Progenitor cell of endocrine pancreas (in vitro differentiated cells): ENCODE data around the gene BCAN. TPM values are rescaled to one million over a fixed set of nuclear protein-coding genes. Genes with fewer than 3 reads are reported as not detected.
A peak's percentile ranks its signal among the peaks of the same experiment; 100 is the strongest.

Experiments
- DNase-seq: peaks from one replicate; pipeline ENCODE4 v3.0.0; 2021; ENCODE audit warnings: low spot score; ENCODE audit not compliant: unreplicated experiment
- H3K27ac Mint-ChIP-seq: 2 replicates; pipeline ENCODE4 v1.8.0; 2021; ENCODE audit warnings: mild to moderate bottlenecking, moderate library complexity, mixed read lengths
- H3K27me3 Mint-ChIP-seq: 2 replicates; pipeline ENCODE4 v1.8.0; 2021; ENCODE audit warnings: mixed read lengths
- H3K36me3 Mint-ChIP-seq: 2 replicates; pipeline ENCODE4 v1.8.0; 2022; ENCODE audit warnings: mixed read lengths; ENCODE audit not compliant: insufficient read depth
- H3K4me1 Mint-ChIP-seq: 2 replicates; pipeline ENCODE4 v1.8.0; 2021; ENCODE audit warnings: low read depth, mixed read lengths
- H3K4me3 Mint-ChIP-seq: 2 replicates; pipeline ENCODE4 v1.8.0; 2021; ENCODE audit warnings: low read depth, mild to moderate bottlenecking, moderate library complexity, mixed read lengths
- H3K9me3 Mint-ChIP-seq: 2 replicates; pipeline ENCODE4 v1.8.0; 2021; ENCODE audit warnings: low read depth, mixed read lengths
- CTCF ChIP-seq: fragments of 200-600 bp; sonication (generic); IDR thresholded peaks from one replicate; pipeline ENCODE4 v1.5.0; 2021; ENCODE audit warnings: antibody characterized with exemption, mild to moderate bottlenecking; ENCODE audit not compliant: unreplicated experiment
- total RNA-seq: library from RNA; stranded (reverse); gene quantifications from 2 replicates; pipeline ENCODE4 v1.2.1, GENCODE V29; 2021

The BCAN gene
- total RNA-seq, 1 donor from 2014 or later = not detected

- Mint-ChIP-seq H3K36me3 (no peaks in the 10 kb centered on the region), H3K27ac (no peak overlapping the region), H3K9me3 (no peaks in the 10 kb centered on the region)
Observed at GRCh38 chr1:156632355-156632754, 9.6 kb upstream of the BCAN start.

GRCh38 chr1:156638189-156638985 is 3.5 kb upstream of the BCAN start:
- no peak for DNase-seq
- H3K36me3 Mint-ChIP-seq = no peaks in the 10 kb centered on the region
- no peaks in the 10 kb centered on the region for H3K9me3 Mint-ChIP-seq
- H3K27me3 Mint-ChIP-seq = peaks cover 81% of the 10 kb centered on the region
- H3K4me3 Mint-ChIP-seq = no peak overlapping the region
- peaks cover 3% of the 10 kb centered on the region for H3K4me1 Mint-ChIP-seq
- TF ChIP-seq CTCF = no peak
- H3K27ac Mint-ChIP-seq = no peak overlapping the region

More at GRCh38 chr1:156632355-156632754, 9.6 kb upstream of the BCAN start:
- TF ChIP-seq CTCF = no peak
- H3K27me3 Mint-ChIP-seq = peaks cover 70% of the 10 kb centered on the region
- no peaks in the 10 kb centered on the region for H3K4me1 Mint-ChIP-seq
- no peak for DNase-seq
- H3K4me3 Mint-ChIP-seq = no peak overlapping the region

GRCh38 chr1:156639601-156640101 is 2.3 kb upstream of the BCAN start:
- peaks cover 3% of the 10 kb centered on the region for H3K4me1 Mint-ChIP-seq
- H3K9me3 Mint-ChIP-seq = no peaks in the 10 kb centered on the region
- no peak overlapping the region for H3K27ac Mint-ChIP-seq
- no peak for TF ChIP-seq CTCF
- DNase-seq = no peak
- H3K27me3 Mint-ChIP-seq = peaks cover 85% of the 10 kb centered on the region
- H3K36me3 Mint-ChIP-seq = no peaks in the 10 kb centered on the region
- H3K4me3 Mint-ChIP-seq = no peak overlapping the region

- no peak for DNase-seq
- no peaks in the 10 kb centered on the region for H3K36me3 Mint-ChIP-seq
- no peaks in the 10 kb centered on the region for H3K9me3 Mint-ChIP-seq
- H3K27ac Mint-ChIP-seq = peak overlapping the region; percentile 29
- no peak for TF ChIP-seq CTCF
- H3K4me1 Mint-ChIP-seq = peaks cover 3% of the 10 kb centered on the region
- H3K4me3 Mint-ChIP-seq = peak overlapping the region; percentile 41
- H3K27me3 Mint-ChIP-seq = peaks cover 87% of the 10 kb centered on the region
Observed at GRCh38 chr1:156640842-156641706, 843 bp upstream of the BCAN start.
